Suprapubic skin (tissue), 3 donors: ENCODE results near the gene ARL13B.
"Not testable (repeated sequence)": the region's sequence is repeated elsewhere in the genome, so short reads cannot be mapped to it uniquely, and the experiment has no call there.

Experiments
- CTCF ChIP-seq, 2 donors: fragments of 200-600 bp in 1 of 2; fragments of 450-650 bp in 1 of 2; sonication (generic) in 1 of 2; IDR thresholded peaks; one replicate each; pipeline ENCODE4 v1.5.1; 2016 to 2019; ENCODE audit warnings: antibody characterized with exemption in 2 of 2, mild to moderate bottlenecking in 1 of 2, moderate library complexity in 1 of 2
- POLR2AphosphoS5 ChIP-seq, 3 donors: sonication (generic); formaldehyde crosslinking; IDR thresholded peaks; one replicate each; pipeline ENCODE4 v1.6.1; 2017; ENCODE audit warnings: antibody characterized with exemption in 3 of 3

DNA sequence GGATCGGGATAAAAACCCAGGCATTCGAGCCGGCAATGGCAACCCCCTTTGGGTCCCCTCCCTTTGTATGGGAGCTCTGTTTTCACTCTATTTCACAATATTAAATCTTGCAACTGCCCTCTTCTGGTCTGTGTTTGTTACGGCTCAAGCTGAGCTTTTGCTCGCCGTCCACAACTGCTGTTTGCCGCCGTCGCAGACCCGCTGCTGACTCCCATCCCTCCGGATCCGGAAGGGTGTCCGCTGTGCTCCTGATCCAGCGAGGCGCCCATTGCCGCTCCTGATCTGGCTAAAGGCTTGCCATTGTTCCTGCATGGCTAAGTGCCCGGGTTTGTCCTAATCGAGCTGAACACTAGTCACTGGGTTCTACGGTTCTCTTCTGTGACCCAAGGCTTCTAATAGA, 14.8 kb upstream of the ARL13B start:
- TF ChIP-seq CTCF, POLR2AphosphoS5 (IDR thresholded peaks at IDR 0.05): not testable (repeated sequence)
